SK-N-SH (cell line): Measurements from ENCODE around the gene AKAP10.
"Not testable (repeated sequence)": the region's sequence is repeated elsewhere in the genome, so short reads cannot be mapped to it uniquely, and the experiment has no call there.

Experiments
- CTCF ChIP-seq: fragments of 200-600 bp; sonication (generic); IDR thresholded peaks from 2 replicates; pipeline ENCODE4 v1.6.1; 2017; ENCODE audit warnings: antibody characterized with exemption, mild to moderate bottlenecking, moderate library complexity
- MAX ChIP-seq: IDR thresholded peaks from 2 replicates; pipeline ENCODE4 v1.4.0; 2012; ENCODE audit warnings: low read depth
- RAD21 ChIP-seq: IDR thresholded peaks from 2 replicates; pipeline ENCODE4 v1.6.1; 2012; ENCODE audit warnings: mild to moderate bottlenecking, low read length
- YY1 ChIP-seq: IDR thresholded peaks from 2 replicates; pipeline ENCODE4 v1.4.0; 2012; ENCODE audit warnings: low read depth, mild to moderate bottlenecking

GRCh38 chr17:19860647-19861177 is 116.9 kb downstream of the AKAP10 start:
- TF ChIP-seq CTCF, YY1, MAX, RAD21: not testable (repeated sequence)
